ENCODE data around the gene TSPAN4.

Gene TSPAN4

DNA sequence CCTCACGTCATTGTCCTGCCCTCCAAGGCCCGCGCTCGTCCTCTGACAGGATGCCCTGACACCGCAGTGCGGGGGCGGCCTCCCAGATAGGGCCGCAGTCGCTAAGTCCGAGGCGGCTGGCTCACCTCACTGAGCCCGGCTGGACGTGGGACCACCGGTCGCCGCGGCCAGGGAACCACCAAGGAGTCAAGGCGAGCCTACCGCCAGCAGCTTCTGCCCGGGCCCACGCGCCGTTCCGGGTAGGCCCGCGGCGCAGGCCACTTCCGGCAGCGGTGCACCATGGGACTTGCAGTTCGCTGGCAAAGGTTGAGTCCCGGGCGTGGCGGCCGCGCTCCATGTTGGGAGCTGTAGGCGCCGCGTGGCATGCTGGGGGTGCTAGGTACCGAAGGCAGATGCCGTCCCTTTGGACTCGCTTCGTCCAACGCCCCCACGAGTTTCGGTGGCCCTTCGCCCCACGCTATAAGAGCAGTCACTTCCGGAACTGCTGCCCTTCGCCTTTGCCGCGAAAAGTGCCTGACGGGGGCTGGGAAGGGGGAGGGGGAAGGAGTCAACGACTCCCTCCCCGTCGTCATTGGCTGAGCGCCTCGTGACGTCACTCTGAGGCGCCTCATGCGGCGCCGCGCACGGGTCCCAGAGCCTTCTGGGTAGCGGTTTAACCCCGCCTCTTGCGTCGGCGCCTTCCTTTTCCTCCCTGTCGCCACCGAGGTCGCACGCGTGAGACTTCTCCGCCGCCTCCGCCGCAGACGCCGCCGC is 33.2 kb upstream of the TSPAN4 start, which contains the start of gene RPLP2:
Gene RPLP2 (plus strand): TSS at position 681 of the 753 bp plus-strand sequence. CDS start 268 bp downstream, outside the sequence.
- peak within 1 kb of the TSS; percentile 98 for H3K4me3 ChIP-seq (ENCODE audit: insufficient read length, low read depth)
- DNase-seq (ENCODE audit: low read depth, low spot score) = peak; percentile 96
- H3K9ac ChIP-seq (ENCODE audit: insufficient read length, low read depth) = peak within 1 kb of the TSS; percentile 98
- no peaks in the 10 kb centered on the region for H3K9me3 ChIP-seq (ENCODE audit: insufficient read depth, low read length)
- no peaks in the 10 kb centered on the region for H3K27me3 ChIP-seq (ENCODE audit: insufficient read depth, insufficient read length)
- H3K4me1 ChIP-seq (ENCODE audit: insufficient read depth, insufficient read length) = peaks cover 12% of the 10 kb centered on the region
- peaks cover 43% of the 10 kb centered on the region for H3K36me3 ChIP-seq (ENCODE audit: insufficient read depth, insufficient read length, low read length)
- TF ChIP-seq SUZ12 (IDR thresholded peaks at IDR 0.05; ENCODE audit: extremely low read depth, insufficient read depth, insufficient read length) (no peak), ZNF274 (IDR thresholded peaks at IDR 0.05; ENCODE audit: low read depth, low read length) (no peak), YY1 (IDR thresholded peaks at IDR 0.05; ENCODE audit: insufficient read depth, insufficient read length) (no peak)

DNA sequence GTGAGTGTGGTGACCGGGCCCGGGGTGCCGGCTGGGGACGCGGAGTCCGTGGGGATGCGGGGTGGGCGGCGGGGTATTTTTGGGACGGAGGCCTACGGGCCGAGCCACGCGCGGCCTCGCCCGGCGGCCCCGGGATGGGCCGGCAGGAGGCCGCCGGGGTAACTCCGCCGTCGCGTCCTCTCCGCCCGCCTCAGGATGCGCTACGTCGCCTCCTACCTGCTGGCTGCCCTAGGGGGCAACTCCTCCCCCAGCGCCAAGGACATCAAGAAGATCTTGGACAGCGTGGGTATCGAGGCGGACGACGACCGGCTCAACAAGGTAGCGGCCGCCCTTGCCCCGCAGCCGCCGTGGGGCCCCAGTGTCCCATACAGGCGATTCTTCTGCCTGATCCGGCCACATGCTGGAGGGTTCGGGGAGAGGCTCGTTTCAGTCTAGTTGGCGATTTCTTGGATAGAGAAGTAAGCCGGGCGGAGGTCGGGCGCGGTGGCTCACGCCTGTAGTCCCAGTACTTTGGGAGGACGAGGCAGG is 32.5 kb upstream of the TSPAN4 start:
- no peak for DNase-seq (ENCODE audit: low read depth, low spot score)
- no peaks in the 10 kb centered on the region for H3K27me3 ChIP-seq (ENCODE audit: insufficient read depth, insufficient read length)
- H3K4me3 ChIP-seq (ENCODE audit: insufficient read length, low read depth) = peak overlapping the region; percentile 98
- TF ChIP-seq YY1 (IDR thresholded peaks at IDR 0.05; ENCODE audit: insufficient read depth, insufficient read length) (no peak), SUZ12 (IDR thresholded peaks at IDR 0.05; ENCODE audit: extremely low read depth, insufficient read depth, insufficient read length) (no peak), ZNF274 (IDR thresholded peaks at IDR 0.05; ENCODE audit: low read depth, low read length) (no peak)
- H3K36me3 ChIP-seq (ENCODE audit: insufficient read depth, insufficient read length, low read length) = peaks cover 49% of the 10 kb centered on the region
- no peaks in the 10 kb centered on the region for H3K9me3 ChIP-seq (ENCODE audit: insufficient read depth, low read length)
- peak overlapping the region; percentile 98 for H3K9ac ChIP-seq (ENCODE audit: insufficient read length, low read depth)
- H3K4me1 ChIP-seq (ENCODE audit: insufficient read depth, insufficient read length) = peaks cover 9% of the 10 kb centered on the region

DNA sequence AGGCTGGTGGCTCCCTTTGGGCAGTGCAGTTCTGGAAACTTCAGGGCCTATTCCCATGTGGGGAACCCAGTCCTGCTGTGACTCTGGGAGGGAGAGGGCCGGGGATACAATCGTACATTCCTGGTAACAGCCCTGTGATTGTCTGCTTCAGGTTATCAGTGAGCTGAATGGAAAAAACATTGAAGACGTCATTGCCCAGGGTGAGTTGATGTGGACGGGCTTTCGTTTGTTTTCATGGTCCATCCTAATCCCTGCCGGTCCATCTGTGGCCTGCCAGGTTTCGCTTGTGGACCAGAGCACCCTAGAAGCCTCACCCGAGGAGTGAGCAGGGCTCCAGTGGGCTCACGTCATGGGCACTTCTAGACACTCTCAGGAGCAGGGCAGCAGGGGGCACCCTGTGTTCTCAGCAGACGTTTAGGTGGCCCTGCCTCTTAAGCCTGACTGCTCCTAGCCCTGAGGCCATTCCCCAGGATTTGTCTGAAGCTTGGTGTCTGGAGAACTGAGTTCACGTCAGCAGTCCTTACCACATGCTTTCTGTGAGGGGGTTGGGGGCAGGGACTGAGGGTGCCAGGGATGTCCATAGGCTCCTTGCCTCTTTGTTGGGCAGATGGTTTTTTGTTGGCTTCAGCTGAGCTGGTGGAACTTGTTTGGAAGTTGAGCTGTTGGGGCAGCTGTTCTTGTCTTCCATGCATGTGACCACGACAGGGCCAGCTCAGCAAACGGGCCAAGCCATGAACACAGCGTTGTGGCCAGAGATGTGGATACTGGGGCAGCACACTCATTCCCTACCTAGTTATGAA is 31.0 kb upstream of the TSPAN4 start:
- Histone ChIP-seq H3K27me3 (ENCODE audit: insufficient read depth, insufficient read length) (no peaks in the 10 kb centered on the region), H3K9ac (ENCODE audit: insufficient read length, low read depth) (peak overlapping the region; percentile 98), H3K36me3 (ENCODE audit: insufficient read depth, insufficient read length, low read length) (peaks cover 56% of the 10 kb centered on the region), H3K9me3 (ENCODE audit: insufficient read depth, low read length) (no peaks in the 10 kb centered on the region), H3K4me1 (ENCODE audit: insufficient read depth, insufficient read length) (peaks cover 12% of the 10 kb centered on the region), H3K4me3 (ENCODE audit: insufficient read length, low read depth) (peak overlapping the region; percentile 98)
- DNase-seq (ENCODE audit: low read depth, low spot score) = no peak
- TF ChIP-seq ZNF274 (IDR thresholded peaks at IDR 0.05; ENCODE audit: low read depth, low read length) (no peak), SUZ12 (IDR thresholded peaks at IDR 0.05; ENCODE audit: extremely low read depth, insufficient read depth, insufficient read length) (no peak), YY1 (IDR thresholded peaks at IDR 0.05; ENCODE audit: insufficient read depth, insufficient read length) (no peak)

DNA sequence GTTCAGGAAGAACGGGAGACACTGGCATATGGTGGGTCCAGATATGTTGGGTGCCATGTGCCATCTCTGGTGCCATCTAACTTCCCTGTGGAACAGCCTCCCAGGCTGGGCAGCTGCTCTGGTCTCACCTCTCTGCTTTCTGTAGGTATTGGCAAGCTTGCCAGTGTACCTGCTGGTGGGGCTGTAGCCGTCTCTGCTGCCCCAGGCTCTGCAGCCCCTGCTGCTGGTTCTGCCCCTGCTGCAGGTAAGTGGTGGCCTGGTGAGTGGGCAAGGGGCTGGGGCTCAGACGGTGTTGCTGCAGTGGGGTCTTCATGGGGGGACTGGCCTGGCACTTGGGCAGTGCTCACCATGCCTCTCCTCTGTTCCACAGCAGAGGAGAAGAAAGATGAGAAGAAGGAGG is 30.3 kb upstream of the TSPAN4 start:
- DNase-seq (ENCODE audit: low read depth, low spot score) = no peak
- TF ChIP-seq ZNF274 (IDR thresholded peaks at IDR 0.05; ENCODE audit: low read depth, low read length) (no peak), SUZ12 (IDR thresholded peaks at IDR 0.05; ENCODE audit: extremely low read depth, insufficient read depth, insufficient read length) (no peak), YY1 (IDR thresholded peaks at IDR 0.05; ENCODE audit: insufficient read depth, insufficient read length) (no peak)
- H3K27me3 ChIP-seq (ENCODE audit: insufficient read depth, insufficient read length) = no peaks in the 10 kb centered on the region
- H3K9me3 ChIP-seq (ENCODE audit: insufficient read depth, low read length) = no peaks in the 10 kb centered on the region
- peaks cover 56% of the 10 kb centered on the region for H3K36me3 ChIP-seq (ENCODE audit: insufficient read depth, insufficient read length, low read length)
- no peak overlapping the region for H3K4me3 ChIP-seq (ENCODE audit: insufficient read length, low read depth)
- H3K9ac ChIP-seq (ENCODE audit: insufficient read length, low read depth) = peak overlapping the region; percentile 98
- H3K4me1 ChIP-seq (ENCODE audit: insufficient read depth, insufficient read length) = peaks cover 12% of the 10 kb centered on the region

DNA sequence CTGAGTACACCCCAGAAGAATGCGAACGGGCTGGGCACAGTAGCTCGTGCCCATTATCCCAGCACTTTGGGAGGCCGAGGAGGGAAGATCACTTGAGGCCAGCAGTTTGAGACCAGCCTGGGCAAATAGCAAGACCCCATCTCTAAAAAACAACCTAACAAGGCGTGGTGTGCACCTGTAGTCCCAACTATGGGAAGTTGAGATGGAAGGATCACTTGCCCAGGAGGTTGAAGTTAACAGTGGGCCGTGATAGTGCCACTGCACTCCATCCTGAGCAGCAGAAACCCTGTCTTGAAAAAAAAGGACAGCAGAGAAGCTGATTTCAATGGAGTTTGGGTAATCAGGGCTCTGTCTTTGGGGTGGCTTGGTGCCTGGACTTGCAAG is 29.6 kb upstream of the TSPAN4 start:
- H3K27me3 ChIP-seq (ENCODE audit: insufficient read depth, insufficient read length) = no peaks in the 10 kb centered on the region
- TF ChIP-seq SUZ12 (IDR thresholded peaks at IDR 0.05; ENCODE audit: extremely low read depth, insufficient read depth, insufficient read length) (no peak), ZNF274 (IDR thresholded peaks at IDR 0.05; ENCODE audit: low read depth, low read length) (no peak), YY1 (IDR thresholded peaks at IDR 0.05; ENCODE audit: insufficient read depth, insufficient read length) (no peak)
- H3K4me1 ChIP-seq (ENCODE audit: insufficient read depth, insufficient read length) = peaks cover 12% of the 10 kb centered on the region
- H3K4me3 ChIP-seq (ENCODE audit: insufficient read length, low read depth) = no peak overlapping the region
- no peaks in the 10 kb centered on the region for H3K9me3 ChIP-seq (ENCODE audit: insufficient read depth, low read length)
- H3K36me3 ChIP-seq (ENCODE audit: insufficient read depth, insufficient read length, low read length) = peaks cover 56% of the 10 kb centered on the region
- H3K9ac ChIP-seq (ENCODE audit: insufficient read length, low read depth) = peak overlapping the region; percentile 44
- no peak for DNase-seq (ENCODE audit: low read depth, low spot score)

DNA sequence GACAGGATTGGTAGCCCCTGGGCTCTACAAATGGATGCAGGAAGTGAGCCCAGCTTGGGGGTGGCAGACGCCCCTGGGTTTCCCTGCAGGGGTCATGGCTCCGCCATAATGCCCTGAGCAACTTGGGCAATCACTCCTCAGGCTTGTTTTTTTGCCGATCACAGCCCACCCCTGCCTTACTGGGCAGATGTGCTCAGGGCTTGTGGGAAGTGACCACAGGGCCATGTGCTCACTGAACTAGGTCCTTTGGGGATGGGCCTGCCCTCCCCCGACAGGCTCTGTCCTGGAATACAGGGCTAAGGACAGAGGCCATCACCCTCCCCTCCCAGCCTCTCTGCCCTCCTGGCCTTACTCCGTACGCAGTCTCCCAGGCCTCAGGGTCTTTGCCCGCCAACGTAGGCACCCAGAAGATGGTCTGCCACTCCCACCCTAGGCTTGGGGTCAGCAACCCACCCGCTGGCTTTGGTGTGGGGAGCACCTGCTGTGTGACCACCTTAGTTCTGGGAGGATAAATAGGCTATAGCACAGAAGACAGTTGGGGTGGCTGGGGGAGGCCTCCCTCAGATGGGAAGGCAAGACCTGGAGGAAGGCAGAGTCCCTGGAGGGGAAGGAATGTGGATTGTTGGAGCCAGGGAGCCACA is 29.1 kb upstream of the TSPAN4 start:
- H3K27me3 ChIP-seq (ENCODE audit: insufficient read depth, insufficient read length) = no peaks in the 10 kb centered on the region
- peaks cover 14% of the 10 kb centered on the region for H3K4me1 ChIP-seq (ENCODE audit: insufficient read depth, insufficient read length)
- no peak for DNase-seq (ENCODE audit: low read depth, low spot score)
- H3K9me3 ChIP-seq (ENCODE audit: insufficient read depth, low read length) = no peaks in the 10 kb centered on the region
- H3K4me3 ChIP-seq (ENCODE audit: insufficient read length, low read depth) = no peak overlapping the region
- H3K36me3 ChIP-seq (ENCODE audit: insufficient read depth, insufficient read length, low read length) = peaks cover 56% of the 10 kb centered on the region
- H3K9ac ChIP-seq (ENCODE audit: insufficient read length, low read depth) = peak overlapping the region; percentile 44
- TF ChIP-seq SUZ12 (IDR thresholded peaks at IDR 0.05; ENCODE audit: extremely low read depth, insufficient read depth, insufficient read length) (no peak), YY1 (IDR thresholded peaks at IDR 0.05; ENCODE audit: insufficient read depth, insufficient read length) (no peak), ZNF274 (IDR thresholded peaks at IDR 0.05; ENCODE audit: low read depth, low read length) (no peak)

Data from NT2/D1 (cell line).